ENCODE measurements around the gene FOXO3.

Gene FOXO3

GRCh38 chr6:108575905-108576494 is 15.3 kb downstream of the FOXO3 start:
- TF ChIP-seq CTCF (IDR thresholded peaks at IDR 0.05) = no peak

GRCh38 chr6:108576709-108577108 is 16.0 kb downstream of the FOXO3 start:
- no peak for TF ChIP-seq CTCF (IDR thresholded peaks at IDR 0.05)

- TF ChIP-seq CTCF (IDR thresholded peaks at IDR 0.05) = no peak
Measured at GRCh38 chr6:108578166-108578565, 17.4 kb downstream of the FOXO3 start.

- TF ChIP-seq CTCF (IDR thresholded peaks at IDR 0.05) = no peak
Measured at GRCh38 chr6:108578595-108579327, 18.0 kb downstream of the FOXO3 start.

GRCh38 chr6:108579328-108579721 is 18.6 kb downstream of the FOXO3 start:
- no peak for TF ChIP-seq CTCF (IDR thresholded peaks at IDR 0.05)

- TF ChIP-seq CTCF (IDR thresholded peaks at IDR 0.05) = no peak
Measured at GRCh38 chr6:108580646-108581045, 19.9 kb downstream of the FOXO3 start.

- no peak for TF ChIP-seq CTCF (IDR thresholded peaks at IDR 0.05)
Measured at GRCh38 chr6:108581237-108581931, 20.7 kb downstream of the FOXO3 start.

All from LNCAP (cell line).